Adrenal gland (tissue), 12 donors: ENCODE measurements around the gene SETD2. TPM values are rescaled to one million over a fixed set of nuclear protein-coding genes. Genes with fewer than 3 reads are reported as not detected.
A peak's percentile ranks its signal among the peaks of the same experiment; 100 is the strongest.

Experiments used
- DNase-seq, 7 donors: peaks; one replicate each; pipeline ENCODE4 v3.0.0-alpha.2; 2019 to 2020
- H3K27ac ChIP-seq, 5 donors: fragments of 200-600 bp; sonication (generic) in 4 of 5; 1 replicate in 3 of 5; 2 replicates in 2 of 5; pipeline versions ENCODE4 v1.5.1 to v1.8.0; 2016 to 2020; ENCODE audit warnings: mild to moderate bottlenecking in 1 of 5
- H3K27me3 ChIP-seq: fragments of 200-600 bp; 2 replicates; pipeline ENCODE4 v1.8.0; 2021
- H3K36me3 ChIP-seq, 2 donors: fragments of 200-600 bp; replicated peaks in 1 of 2; 1 replicate in 1 of 2; 2 replicates in 1 of 2; pipeline versions ENCODE4 v1.5.1 to v1.8.0; 2018 to 2022
- H3K4me1 ChIP-seq, 2 donors: fragments of 200-600 bp; replicated peaks in 1 of 2; 1 replicate in 1 of 2; 2 replicates in 1 of 2; pipeline versions ENCODE4 v1.5.1 to v1.8.0; 2018 to 2021
- H3K4me3 ChIP-seq, 4 donors: fragments of 200-600 bp; sonication (generic) in 3 of 4; one replicate each; pipeline ENCODE4 v1.5.1; 2016 to 2018
- H3K9me3 ChIP-seq, 3 donors: fragments of 200-600 bp; sonication (generic) in 1 of 3; replicated peaks in 1 of 3; 1 replicate in 2 of 3; 2 replicates in 1 of 3; pipeline versions ENCODE4 v1.5.1 to v1.8.0; 2016 to 2021
- POLR2A ChIP-seq, 2 donors: fragments of 450-650 bp; IDR thresholded peaks; one replicate each; pipeline ENCODE4 v1.6.1; 2017; ENCODE audit warnings: antibody characterized with exemption in 2 of 2, mild to moderate bottlenecking in 2 of 2, moderate library complexity in 1 of 2
- WGBS, 4 donors: extraction: QIAGEN DNeasy Blood & Tissue Kit in 2 of 4; methylation state at CpG; one replicate each; pipeline versions ENCODE4 v1.1.5 to v1.1.7; 2013 to 2017; 5-methylcytosine and 5-hydroxymethylcytosine counted together
- intact Hi-C, 2 donors: fragments of 100-400 bp; cut with DNase I; formaldehyde crosslinking; loops; one replicate each; pipeline versions ENCODE4 v1.14.1 to v1.15.0; 2022 to 2023
- polyA plus RNA-seq, 3 donors: library from polyadenylated mRNA; stranded (reverse); fragments of 200-250 nt in 2 of 3; fragments of 350-450 nt in 1 of 3; fragmentation: Illumina TruSeq in 1 of 3; extraction: RNeasy Lipid Tissue Mini Kit (QIAGEN cat#74804) in 1 of 3; gene quantifications; one replicate each; pipeline ENCODE4 v1.2.3, GENCODE V29; 2013 to 2014
- total RNA-seq, 9 donors: library from RNA; depleted of rRNA in 4 of 9; stranded (reverse); fragments of >200 nt in 4 of 9; fragments of 120-200 nt in 1 of 9; fragmentation: NEBNext Ultra II Directional in 1 of 9; extraction: Animal tissue kit (Norgen Biotek cat#: 25700) in 1 of 9; gene quantifications; one replicate each; pipeline versions ENCODE4 v1.1.0 to v1.2.4, GENCODE V29; 2013 to 2023
- TF ChIP-seq, protein P1 (sequence below), 6 experiments: fragments of 450-650 bp in 4 of 6; fragments of 200-600 bp in 2 of 6; sonication (generic) in 1 of 6; IDR thresholded peaks; 1 replicate in 5 of 6; 2 replicates in 1 of 6; pipeline versions ENCODE4 v1.5.1 to v1.8.0; 2016 to 2021; ENCODE audit warnings: antibody characterized with exemption in 6 of 6, mild to moderate bottlenecking in 2 of 6, moderate library complexity in 1 of 6
- donor health status: healthy with polysubstance abuse.
- donor health status: Bipolar disorder and iron deficiency.
- donor health status: DM: yes; HTN: yes; CAD: no.
- donor health status: DM: no; HTN: no; CAD: no.
- donor health status: DM: no; HTN: no; CAD: no.
- donor health status: DM: yes; HTN: yes; CAD: no.

Gene SETD2
- total and polyA plus RNA-seq, 12 donors, result 12.6 to 58.9 (median 39.1) TPM

GRCh38 chr3:47006145-47006651, 157.7 kb downstream of the SETD2 start:
- intact Hi-C loops, result loop anchor here (10.0 kb wide), 2 partner anchors 301 to 319 kb away; partner anchors contain the start of gene TMIE (in 1 of the 2)
- TF ChIP-seq POLR2A (IDR thresholded peaks at IDR 0.05), result no peak
- TF ChIP-seq, protein P1, sequence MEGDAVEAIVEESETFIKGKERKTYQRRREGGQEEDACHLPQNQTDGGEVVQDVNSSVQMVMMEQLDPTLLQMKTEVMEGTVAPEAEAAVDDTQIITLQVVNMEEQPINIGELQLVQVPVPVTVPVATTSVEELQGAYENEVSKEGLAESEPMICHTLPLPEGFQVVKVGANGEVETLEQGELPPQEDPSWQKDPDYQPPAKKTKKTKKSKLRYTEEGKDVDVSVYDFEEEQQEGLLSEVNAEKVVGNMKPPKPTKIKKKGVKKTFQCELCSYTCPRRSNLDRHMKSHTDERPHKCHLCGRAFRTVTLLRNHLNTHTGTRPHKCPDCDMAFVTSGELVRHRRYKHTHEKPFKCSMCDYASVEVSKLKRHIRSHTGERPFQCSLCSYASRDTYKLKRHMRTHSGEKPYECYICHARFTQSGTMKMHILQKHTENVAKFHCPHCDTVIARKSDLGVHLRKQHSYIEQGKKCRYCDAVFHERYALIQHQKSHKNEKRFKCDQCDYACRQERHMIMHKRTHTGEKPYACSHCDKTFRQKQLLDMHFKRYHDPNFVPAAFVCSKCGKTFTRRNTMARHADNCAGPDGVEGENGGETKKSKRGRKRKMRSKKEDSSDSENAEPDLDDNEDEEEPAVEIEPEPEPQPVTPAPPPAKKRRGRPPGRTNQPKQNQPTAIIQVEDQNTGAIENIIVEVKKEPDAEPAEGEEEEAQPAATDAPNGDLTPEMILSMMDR (IDR thresholded peaks at IDR 0.05), result no peak

DNA sequence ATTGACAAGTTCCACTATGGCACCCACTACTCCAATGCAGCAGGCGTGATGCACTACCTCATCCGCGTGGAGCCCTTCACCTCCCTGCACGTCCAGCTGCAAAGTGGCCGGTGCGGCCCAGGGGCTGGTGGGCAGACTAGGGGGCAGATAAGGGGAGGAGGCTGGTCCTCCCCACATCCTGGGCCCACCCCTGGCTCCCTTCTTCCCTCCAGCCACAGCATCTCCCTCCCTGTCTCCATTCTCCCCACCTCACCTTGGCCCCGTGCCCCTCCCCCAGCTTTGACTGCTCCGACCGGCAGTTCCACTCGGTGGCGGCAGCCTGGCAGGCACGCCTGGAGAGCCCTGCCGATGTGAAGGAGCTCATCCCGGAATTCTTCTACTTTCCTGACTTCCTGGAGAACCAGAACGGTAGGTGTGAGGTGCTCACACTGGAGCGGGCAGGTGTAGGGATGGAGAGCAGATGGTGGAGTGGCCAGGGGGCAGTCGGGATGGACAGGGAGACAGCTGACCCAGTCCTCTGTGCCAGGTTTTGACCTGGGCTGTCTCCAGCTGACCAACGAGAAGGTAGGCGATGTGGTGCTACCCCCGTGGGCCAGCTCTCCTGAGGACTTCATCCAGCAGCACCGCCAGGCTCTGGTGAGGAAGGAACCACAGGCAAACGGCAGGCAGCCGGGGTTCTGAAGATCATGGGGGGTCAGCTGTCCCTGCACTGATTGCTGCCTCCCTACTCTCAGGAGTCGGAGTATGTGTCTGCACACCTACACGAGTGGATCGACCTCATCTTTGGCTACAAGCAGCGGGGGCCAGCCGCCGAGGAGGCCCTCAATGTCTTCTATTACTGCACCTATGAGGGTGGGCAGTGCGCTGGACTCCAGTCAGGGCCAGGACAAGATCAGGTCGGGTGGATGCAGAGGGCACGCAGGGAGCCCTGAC, 158.4 kb downstream of the SETD2 start:
- no peaks in the 10 kb centered on the region for H3K27me3 ChIP-seq
- H3K27ac ChIP-seq, result no peak overlapping the region
- TF ChIP-seq, protein P1 (IDR thresholded peaks at IDR 0.05), result no peak
- TF ChIP-seq POLR2A (IDR thresholded peaks at IDR 0.05), result no peak
- 85 to 89% (median 88%) methylated on average over 22 to 32 of the region's 32 CpGs for WGBS, 4 donors
- H3K4me1 ChIP-seq, result peaks cover 9 to 12% of the 10 kb centered on the region in 2 donors
- H3K4me3 ChIP-seq, result no peak overlapping the region
- intact Hi-C loops, result loop anchor here (10.0 kb wide), 2 partner anchors 301 to 319 kb away; partner anchors contain the start of gene TMIE (in 1 of the 2)
- peaks cover 0 to 45% of the 10 kb centered on the region in 2 donors for H3K36me3 ChIP-seq
- peak in 1 of 7 donors; percentile 17 for DNase-seq
- H3K9me3 ChIP-seq, result no peaks in the 10 kb centered on the region

More at GRCh38 chr3:47006145-47006651, 157.7 kb downstream of the SETD2 start:
- Histone ChIP-seq H3K27ac (no peak overlapping the region), H3K4me3 (no peak overlapping the region), H3K4me1 (peaks cover 9 to 12% of the 10 kb centered on the region in 2 donors), H3K36me3 (peaks cover 0 to 40% of the 10 kb centered on the region in 2 donors), H3K27me3 (no peaks in the 10 kb centered on the region), H3K9me3 (no peaks in the 10 kb centered on the region)
- DNase-seq, result peak in 1 of 7 donors; percentile 10
- 82 to 90% (median 88%) methylated on average over 6 to 9 of the region's 9 CpGs for WGBS, 4 donors

GRCh38 chr3:47004369-47005211, 159.3 kb downstream of the SETD2 start:
- Histone ChIP-seq H3K36me3 (peaks cover 0 to 45% of the 10 kb centered on the region in 2 donors), H3K4me3 (no peak overlapping the region), H3K4me1 (peaks cover 4 to 6% of the 10 kb centered on the region in 2 donors), H3K27ac (no peak overlapping the region), H3K27me3 (no peaks in the 10 kb centered on the region), H3K9me3 (no peaks in the 10 kb centered on the region)
- WGBS, 4 donors, result 93 to 97% (median 96%) methylated on average over 9 to 17 of the region's 17 CpGs
- peak in 1 of 7 donors; percentile 15 for DNase-seq
- intact Hi-C loops, result loop anchor here (10.0 kb wide), 2 partner anchors 300 to 320 kb away; partner anchors contain the start of gene TMIE (in 1 of the 2)
- TF ChIP-seq, protein P1 (IDR thresholded peaks at IDR 0.05), result no peak
